K562 (cell line): ENCODE results near the gene NDUFA6. TPM values are rescaled to one million over a fixed set of nuclear protein-coding genes. Genes with fewer than 3 reads are reported as not detected.

Experiments
- BHLHE40 ChIP-seq: IDR thresholded peaks from 2 replicates; pipeline ENCODE4 v1.6.1; 2011; ENCODE audit warnings: low read length, improper control_type of control experiment
- CREB1 ChIP-seq, 2 experiments: sonication (generic) in 1 of 2; formaldehyde crosslinking in 1 of 2; IDR thresholded peaks; 2 replicates each; pipeline versions ENCODE4 v1.6.1 to v1.8.0; 2012 to 2022; ENCODE audit warnings: inconsistent platforms in 1 of 2, mild to moderate bottlenecking in 1 of 2, missing genetic modification reagents in 1 of 2, moderate library complexity in 1 of 2
- ETV1 ChIP-seq: fragments of 450-650 bp; conservative IDR thresholded peaks from 2 replicates; pipeline ENCODE4 v1.6.1; 2016; ENCODE audit warnings: missing genetic modification characterization, control low read depth, low read depth, missing compliant biosample characterization
- HDAC1 ChIP-seq, 2 experiments: fragments of 450-650 bp; IDR thresholded peaks; 2 replicates each; pipeline ENCODE4 v1.6.1; 2016 to 2017; ENCODE audit warnings: inconsistent platforms in 1 of 2, mild to moderate bottlenecking in 1 of 2, moderate library complexity in 1 of 2
- HDAC8 ChIP-seq: fragments of 450-650 bp; IDR thresholded peaks from 2 replicates; pipeline ENCODE4 v1.6.1; 2016; ENCODE audit warnings: mild to moderate bottlenecking, missing genetic modification characterization, moderate library complexity, missing compliant biosample characterization
- KLF1 ChIP-seq: fragments of 450-650 bp; IDR thresholded peaks from 2 replicates; pipeline ENCODE4 v1.6.1; 2016; ENCODE audit warnings: missing genetic modification characterization, missing compliant biosample characterization
- L3MBTL2 ChIP-seq: fragments of 450-650 bp; IDR thresholded peaks from 2 replicates; pipeline ENCODE4 v1.6.1; 2016; ENCODE audit warnings: mild to moderate bottlenecking, moderate library complexity
- NUFIP1 ChIP-seq: fragments of 450-650 bp; IDR thresholded peaks from 2 replicates; pipeline ENCODE4 v1.6.1; 2018; ENCODE audit not compliant: partially characterized antibody
- RCOR1 ChIP-seq, 2 experiments: IDR thresholded peaks; 2 replicates each; pipeline ENCODE4 v1.6.1; 2012; ENCODE audit warnings: low read depth in 2 of 2, low read length in 2 of 2, borderline replicate concordance in 1 of 2, improper control_type of control experiment in 1 of 2
- SMAD2 ChIP-seq: fragments of 150-350 bp; IDR thresholded peaks from 2 replicates; pipeline ENCODE4 v1.6.1; 2014; ENCODE audit warnings: low read depth, mild to moderate bottlenecking, low read length
- SMAD4 ChIP-seq: fragments of 250-450 bp; sonication (Bioruptor Pico); conservative IDR thresholded peaks from 2 replicates; pipeline ENCODE4 v1.8.0; 2021; ENCODE audit warnings: inconsistent platforms, mild to moderate bottlenecking, moderate library complexity
- TAF1 ChIP-seq: IDR thresholded peaks from 2 replicates; pipeline ENCODE4 v1.6.1; 2011; ENCODE audit warnings: mild to moderate bottlenecking, low read length, moderate library complexity; ENCODE audit not compliant: insufficient read depth, control insufficient read depth, severe bottlenecking; ENCODE audit errors: extremely low read depth
- TRIM24 ChIP-seq, 2 experiments: fragments of 450-650 bp; IDR thresholded peaks; 2 replicates each; pipeline ENCODE4 v1.6.1; 2016
- ZNF586 ChIP-seq: fragments of 450-650 bp; formaldehyde crosslinking; conservative IDR thresholded peaks from 2 replicates; pipeline ENCODE4 v1.4.0; 2020; ENCODE audit warnings: mild to moderate bottlenecking, moderate library complexity
- ZNF589 ChIP-seq: fragments of 200-800 bp; sonication (Bioruptor generic); IDR thresholded peaks from 2 replicates; pipeline ENCODE4 v1.6.1; 2016; ENCODE audit warnings: low read depth, missing genetic modification characterization, missing compliant biosample characterization
- ZNF644 ChIP-seq: fragments of 200-800 bp; sonication (Bioruptor generic); IDR thresholded peaks from 2 replicates; pipeline ENCODE4 v1.6.1; 2016; ENCODE audit warnings: low read depth, missing genetic modification characterization, missing compliant biosample characterization
- ZNF699 ChIP-seq: fragments of 250-450 bp; sonication (Bioruptor Pico); IDR thresholded peaks from 2 replicates; pipeline ENCODE4 v1.8.0; 2021; ENCODE audit warnings: mild to moderate bottlenecking, moderate library complexity; ENCODE audit not compliant: insufficient replicate concordance
- polyA plus RNA-seq, 8 experiments: library from polyadenylated mRNA; depleted of rRNA in 4 of 8; stranded (reverse) in 5 of 8; unstranded in 3 of 8; fragments of >200 nt; fragmentation: Nextera tagmentation in 2 of 8; fragmentation: Illumina TruSeq in 1 of 8; extraction: Ambion mirVana in 2 of 8; extraction: Trizol in 1 of 8; gene quantifications; 2 replicates each; pipeline versions ENCODE4 v1.2.1 to v1.2.3, GENCODE V29; 2011 to 2014; ENCODE audit warnings: inconsistent platforms in 1 of 8, missing spikeins in 1 of 8
- total RNA-seq, 7 experiments: library from RNA; depleted of rRNA in 6 of 7; stranded (reverse); fragments of >200 nt in 6 of 7; fragmentation: Illumina TruSeq in 2 of 7; extraction: Trizol in 2 of 7; gene quantifications; 2 replicates each; pipeline versions ENCODE4 v1.2.1 to v1.2.3, GENCODE V29; 2011 to 2021; ENCODE audit warnings: low replicate concordance in 1 of 7
- TF ChIP-seq, protein P1 (sequence below): fragments of 200-800 bp; sonication (Bioruptor generic); IDR thresholded peaks from 2 replicates; pipeline ENCODE4 v1.6.1; 2017; ENCODE audit warnings: missing genetic modification characterization, missing compliant biosample characterization
- TF ChIP-seq, protein P2 (sequence below): fragments of 450-650 bp; IDR thresholded peaks from 2 replicates; pipeline ENCODE4 v1.6.1; 2017; ENCODE audit warnings: antibody characterized with exemption, mild to moderate bottlenecking
- TF ChIP-seq, protein P3 (sequence below): fragments of 450-650 bp; conservative IDR thresholded peaks from 2 replicates; pipeline ENCODE4 v1.6.1; 2016; ENCODE audit warnings: missing genetic modification characterization, low read depth, mild to moderate bottlenecking, missing compliant biosample characterization, moderate library complexity

The NDUFA6 gene
- total and polyA plus RNA-seq, 9 of the 15 experiments (the other 6 are each of a cell fraction or from before 2014, with no cell fraction given), result 90.0 to 474 (median 128) TPM

DNA sequence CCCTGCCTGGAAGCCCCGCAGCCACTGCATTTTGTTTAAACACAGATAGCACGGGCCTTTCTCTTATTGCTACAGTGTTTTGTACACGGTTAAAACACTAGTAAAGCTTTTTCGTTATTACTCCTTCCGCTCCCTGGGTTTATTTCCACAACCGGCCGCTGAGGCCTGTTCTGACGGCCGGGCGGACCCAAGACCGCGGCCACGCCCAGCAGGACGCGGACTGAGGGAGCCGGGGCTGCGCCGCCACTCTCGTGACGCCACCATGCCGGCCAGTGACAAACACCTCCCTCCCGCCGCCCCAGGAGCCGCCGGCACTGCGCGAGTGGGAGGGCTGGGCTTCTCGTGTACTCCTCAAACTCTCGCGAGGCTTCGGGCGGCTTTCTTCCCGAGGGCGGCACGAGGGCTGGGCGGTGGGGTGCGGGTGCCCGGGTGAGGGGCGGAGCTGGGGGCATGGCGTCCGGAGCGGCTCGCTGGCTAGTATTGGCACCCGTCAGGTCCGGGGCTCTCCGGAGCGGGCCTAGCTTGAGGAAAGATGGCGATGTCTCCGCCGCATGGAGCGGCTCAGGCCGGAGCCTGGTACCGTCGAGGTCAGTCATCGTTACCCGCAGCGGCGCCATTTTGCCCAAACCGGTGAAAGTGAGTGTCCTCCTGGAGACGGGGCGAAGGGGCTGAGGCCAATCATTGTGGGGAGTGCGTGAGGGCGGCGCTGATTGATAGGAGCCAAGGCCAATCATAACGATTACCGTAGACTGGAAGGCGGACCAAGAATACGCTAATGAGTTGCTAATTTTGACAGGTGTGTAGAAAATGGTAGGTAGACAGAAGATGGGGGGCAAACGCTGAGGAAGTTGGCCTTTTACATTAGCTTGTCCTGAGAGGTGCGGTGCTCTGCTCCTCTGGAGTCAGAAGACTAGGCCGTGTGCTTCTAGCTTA, 11.0 kb downstream of the NDUFA6 start, which contains the start of gene SMDT1 (continued):
- no peak for TF ChIP-seq NUFIP1
- TF ChIP-seq, protein P1, sequence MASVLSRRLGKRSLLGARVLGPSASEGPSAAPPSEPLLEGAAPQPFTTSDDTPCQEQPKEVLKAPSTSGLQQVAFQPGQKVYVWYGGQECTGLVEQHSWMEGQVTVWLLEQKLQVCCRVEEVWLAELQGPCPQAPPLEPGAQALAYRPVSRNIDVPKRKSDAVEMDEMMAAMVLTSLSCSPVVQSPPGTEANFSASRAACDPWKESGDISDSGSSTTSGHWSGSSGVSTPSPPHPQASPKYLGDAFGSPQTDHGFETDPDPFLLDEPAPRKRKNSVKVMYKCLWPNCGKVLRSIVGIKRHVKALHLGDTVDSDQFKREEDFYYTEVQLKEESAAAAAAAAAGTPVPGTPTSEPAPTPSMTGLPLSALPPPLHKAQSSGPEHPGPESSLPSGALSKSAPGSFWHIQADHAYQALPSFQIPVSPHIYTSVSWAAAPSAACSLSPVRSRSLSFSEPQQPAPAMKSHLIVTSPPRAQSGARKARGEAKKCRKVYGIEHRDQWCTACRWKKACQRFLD, result peak; percentile 96
- peak in 1 of 2 experiments; percentile 14; a peak in 1 of 4 replicates for TF ChIP-seq RCOR1 (IDR thresholded peaks at IDR 0.05; ENCODE audit: borderline replicate concordance in 1 of 2, low read depth in 2 of 2, low read length in 2 of 2)
- TF ChIP-seq L3MBTL2, result peak; percentile 98
- TF ChIP-seq SMAD4 (CRISPR knock-in tag), result peak; percentile 77
- peak; percentile 83; the same call in 1 of the 2 replicates for TF ChIP-seq ZNF589
- 0 out of 4 replicates have a peak, but pooled peaks of 1 of the 2 experiments have one; percentile 13 for TF ChIP-seq TRIM24 (IDR thresholded peaks at IDR 0.05)
- peak; percentile 89 for TF ChIP-seq BHLHE40
- TF ChIP-seq TAF1, result peak; percentile 82
- peak; percentile 36; the same call in 1 of the 2 replicates for TF ChIP-seq ETV1 (tag)
- TF ChIP-seq, protein P2, sequence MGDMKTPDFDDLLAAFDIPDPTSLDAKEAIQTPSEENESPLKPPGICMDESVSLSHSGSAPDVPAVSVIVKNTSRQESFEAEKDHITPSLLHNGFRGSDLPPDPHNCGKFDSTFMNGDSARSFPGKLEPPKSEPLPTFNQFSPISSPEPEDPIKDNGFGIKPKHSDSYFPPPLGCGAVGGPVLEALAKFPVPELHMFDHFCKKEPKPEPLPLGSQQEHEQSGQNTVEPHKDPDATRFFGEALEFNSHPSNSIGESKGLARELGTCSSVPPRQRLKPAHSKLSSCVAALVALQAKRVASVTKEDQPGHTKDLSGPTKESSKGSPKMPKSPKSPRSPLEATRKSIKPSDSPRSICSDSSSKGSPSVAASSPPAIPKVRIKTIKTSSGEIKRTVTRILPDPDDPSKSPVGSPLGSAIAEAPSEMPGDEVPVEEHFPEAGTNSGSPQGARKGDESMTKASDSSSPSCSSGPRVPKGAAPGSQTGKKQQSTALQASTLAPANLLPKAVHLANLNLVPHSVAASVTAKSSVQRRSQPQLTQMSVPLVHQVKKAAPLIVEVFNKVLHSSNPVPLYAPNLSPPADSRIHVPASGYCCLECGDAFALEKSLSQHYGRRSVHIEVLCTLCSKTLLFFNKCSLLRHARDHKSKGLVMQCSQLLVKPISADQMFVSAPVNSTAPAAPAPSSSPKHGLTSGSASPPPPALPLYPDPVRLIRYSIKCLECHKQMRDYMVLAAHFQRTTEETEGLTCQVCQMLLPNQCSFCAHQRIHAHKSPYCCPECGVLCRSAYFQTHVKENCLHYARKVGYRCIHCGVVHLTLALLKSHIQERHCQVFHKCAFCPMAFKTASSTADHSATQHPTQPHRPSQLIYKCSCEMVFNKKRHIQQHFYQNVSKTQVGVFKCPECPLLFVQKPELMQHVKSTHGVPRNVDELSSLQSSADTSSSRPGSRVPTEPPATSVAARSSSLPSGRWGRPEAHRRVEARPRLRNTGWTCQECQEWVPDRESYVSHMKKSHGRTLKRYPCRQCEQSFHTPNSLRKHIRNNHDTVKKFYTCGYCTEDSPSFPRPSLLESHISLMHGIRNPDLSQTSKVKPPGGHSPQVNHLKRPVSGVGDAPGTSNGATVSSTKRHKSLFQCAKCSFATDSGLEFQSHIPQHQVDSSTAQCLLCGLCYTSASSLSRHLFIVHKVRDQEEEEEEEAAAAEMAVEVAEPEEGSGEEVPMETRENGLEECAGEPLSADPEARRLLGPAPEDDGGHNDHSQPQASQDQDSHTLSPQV, result peak; percentile 98
- TF ChIP-seq SMAD2, result no peak
- TF ChIP-seq, protein P3, sequence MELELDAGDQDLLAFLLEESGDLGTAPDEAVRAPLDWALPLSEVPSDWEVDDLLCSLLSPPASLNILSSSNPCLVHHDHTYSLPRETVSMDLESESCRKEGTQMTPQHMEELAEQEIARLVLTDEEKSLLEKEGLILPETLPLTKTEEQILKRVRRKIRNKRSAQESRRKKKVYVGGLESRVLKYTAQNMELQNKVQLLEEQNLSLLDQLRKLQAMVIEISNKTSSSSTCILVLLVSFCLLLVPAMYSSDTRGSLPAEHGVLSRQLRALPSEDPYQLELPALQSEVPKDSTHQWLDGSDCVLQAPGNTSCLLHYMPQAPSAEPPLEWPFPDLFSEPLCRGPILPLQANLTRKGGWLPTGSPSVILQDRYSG (tag), result peak; percentile 90
- 0 out of 2 replicates have a peak, but pooled peaks have one; percentile 62 for TF ChIP-seq ZNF644 (tag)
- TF ChIP-seq HDAC8 (tag), result peak; percentile 92
- peak in 1 of 2 experiments; percentile 34; a peak in 1 of 4 replicates for TF ChIP-seq HDAC1 (IDR thresholded peaks at IDR 0.05)
- peak; percentile 86 for TF ChIP-seq CREB1 (IDR thresholded peaks at IDR 0.05)
- TF ChIP-seq CREB1 (CRISPR knock-in tag; IDR thresholded peaks at IDR 0.05), result peak; percentile 63
- no peak for TF ChIP-seq ZNF586
- 0 out of 2 replicates have a peak, but pooled peaks have one; percentile 10 for TF ChIP-seq KLF1
- no peak for TF ChIP-seq ZNF699 (CRISPR knock-in tag)
